Stimulated activated CD8-positive, alpha-beta memory T cell treated with anti-CD3 and anti-CD28 coated beads, Interleukin-4, amount 100 ng/mL, for 24 hours (primary cell): ENCODE data around the gene NCBP2.

Experiments
- DNase-seq: peaks from one replicate; pipeline ENCODE4 v3.0.0-alpha.2; 2020; ENCODE audit warnings: low read depth

The NCBP2 gene

GRCh38 chr3:196941729-196942225, 551 bp downstream of the NCBP2 start:
- peak; percentile 55 for DNase-seq

- DNase-seq = no peak
Measured at GRCh38 chr3:196938576-196938975, 3.8 kb downstream of the NCBP2 start.

GRCh38 chr3:196938124-196938523, 4.2 kb downstream of the NCBP2 start:
- DNase-seq = no peak

GRCh38 chr3:196936288-196936687, 6.0 kb downstream of the NCBP2 start:
- DNase-seq = no peak

- no peak for DNase-seq
Measured at GRCh38 chr3:196932600-196932999, 9.7 kb downstream of the NCBP2 start.

- no peak for DNase-seq
Measured at GRCh38 chr3:196931828-196932587, 10.3 kb downstream of the NCBP2 start.

- DNase-seq = no peak
Measured at GRCh38 chr3:196931157-196931556, 11.2 kb downstream of the NCBP2 start.

GRCh38 chr3:196927571-196928453, 14.5 kb downstream of the NCBP2 start:
- no peak for DNase-seq

- no peak for DNase-seq
Measured at GRCh38 chr3:196920733-196921132, 21.6 kb downstream of the NCBP2 start.

GRCh38 chr3:196918968-196919367, 23.4 kb downstream of the NCBP2 start:
- DNase-seq = no peak

- no peak for DNase-seq
Measured at GRCh38 chr3:196916995-196917394, 25.3 kb downstream of the NCBP2 start.

GRCh38 chr3:196916221-196916620, 26.1 kb downstream of the NCBP2 start:
- no peak for DNase-seq

GRCh38 chr3:196915375-196915774, 27.0 kb downstream of the NCBP2 start:
- no peak for DNase-seq

GRCh38 chr3:196914866-196915265, 27.5 kb downstream of the NCBP2 start:
- DNase-seq = no peak

- DNase-seq = no peak
Measured at GRCh38 chr3:196903740-196904139, 38.6 kb downstream of the NCBP2 start.

GRCh38 chr3:196902296-196902695, 40.0 kb downstream of the NCBP2 start:
- DNase-seq = no peak

- DNase-seq = no peak
Measured at GRCh38 chr3:196901768-196902167, 40.6 kb downstream of the NCBP2 start.

- no peak for DNase-seq
Measured at GRCh38 chr3:196896229-196896628, 46.1 kb downstream of the NCBP2 start.

GRCh38 chr3:196894557-196895295, 47.6 kb downstream of the NCBP2 start:
- no peak for DNase-seq

- no peak for DNase-seq
Measured at GRCh38 chr3:196889844-196890708, 52.3 kb downstream of the NCBP2 start.

- no peak for DNase-seq
Measured at GRCh38 chr3:196886144-196886543, 56.2 kb downstream of the NCBP2 start.
